ENCODE data around the gene MGAT3.

Gene MGAT3

GRCh38 chr22:39450258-39450955 is 6.4 kb upstream of the MGAT3 start:
- DNase-seq (ENCODE audit: low read depth) = no peak

- DNase-seq (ENCODE audit: low read depth) = no peak
Measured at GRCh38 chr22:39452740-39453040, 4.1 kb upstream of the MGAT3 start.

GRCh38 chr22:39453765-39454378 is 2.9 kb upstream of the MGAT3 start:
- DNase-seq (ENCODE audit: low read depth) = no peak

GRCh38 chr22:39454385-39454871 is 2.4 kb upstream of the MGAT3 start:
- DNase-seq (ENCODE audit: low read depth) = no peak

GRCh38 chr22:39457198-39457555 is 365 bp downstream of the MGAT3 start:
- DNase-seq (ENCODE audit: low read depth) = no peak

GRCh38 chr22:39457556-39458443 is 988 bp downstream of the MGAT3 start:
- no peak for DNase-seq (ENCODE audit: low read depth)

GRCh38 chr22:39458444-39459083 is 1.8 kb downstream of the MGAT3 start:
- no peak for DNase-seq (ENCODE audit: low read depth)

- no peak for DNase-seq (ENCODE audit: low read depth)
Measured at GRCh38 chr22:39459681-39460080, 2.9 kb downstream of the MGAT3 start.

- DNase-seq (ENCODE audit: low read depth) = no peak
Measured at GRCh38 chr22:39462443-39463221, 5.8 kb downstream of the MGAT3 start.

- DNase-seq (ENCODE audit: low read depth) = no peak
Measured at GRCh38 chr22:39463277-39463676, 6.5 kb downstream of the MGAT3 start.

- DNase-seq (ENCODE audit: low read depth) = no peak
Measured at GRCh38 chr22:39463931-39464390, 7.1 kb downstream of the MGAT3 start.

GRCh38 chr22:39466228-39467006 is 9.6 kb downstream of the MGAT3 start:
- DNase-seq (ENCODE audit: low read depth) = no peak

GRCh38 chr22:39467390-39467895 is 10.6 kb downstream of the MGAT3 start:
- no peak for DNase-seq (ENCODE audit: low read depth)

- no peak for DNase-seq (ENCODE audit: low read depth)
Measured at GRCh38 chr22:39468487-39469325, 11.9 kb downstream of the MGAT3 start.

GRCh38 chr22:39469326-39469680 is 12.5 kb downstream of the MGAT3 start:
- no peak for DNase-seq (ENCODE audit: low read depth)

- DNase-seq (ENCODE audit: low read depth) = no peak
Measured at GRCh38 chr22:39469681-39470450, 13.1 kb downstream of the MGAT3 start.

- DNase-seq (ENCODE audit: low read depth) = no peak
Measured at GRCh38 chr22:39470451-39471291, 13.9 kb downstream of the MGAT3 start.
